GM12878 (cell line): Measurements from ENCODE around the gene CD248.

Experiments used
- CBX5 ChIP-seq: sonication (generic); IDR thresholded peaks from 2 replicates; pipeline ENCODE4 v1.6.1; 2016; ENCODE audit warnings: low read depth, moderate library complexity, mild to moderate bottlenecking, inconsistent platforms
- CTCF ChIP-seq, 3 experiments: IDR thresholded peaks in 2 of 3; conservative IDR thresholded peaks in 1 of 3; 2 replicates each; pipeline ENCODE4 v1.5.1; 2011; ENCODE audit warnings: low read depth in 3 of 3, low read length in 3 of 3, mild to moderate bottlenecking in 3 of 3, control low read depth in 2 of 3, moderate library complexity in 2 of 3, inconsistent platforms in 1 of 3, mixed read lengths in 1 of 3; ENCODE audit not compliant: control insufficient read depth in 2 of 3, insufficient read depth in 1 of 3; ENCODE audit errors: extremely low read depth in 1 of 3
- HDGF ChIP-seq: fragments of 450-650 bp; IDR thresholded peaks from 2 replicates; pipeline ENCODE4 v1.6.1; 2016; ENCODE audit warnings: antibody characterized with exemption
- MAX ChIP-seq: IDR thresholded peaks from 2 replicates; pipeline ENCODE4 v1.6.1; 2012; ENCODE audit warnings: low read depth, low read length, improper control_type of control experiment
- ZZZ3 ChIP-seq: IDR thresholded peaks from 2 replicates; pipeline ENCODE4 v1.6.1; 2011; ENCODE audit warnings: low read depth; ENCODE audit not compliant: control insufficient read depth, insufficient read length

DNA sequence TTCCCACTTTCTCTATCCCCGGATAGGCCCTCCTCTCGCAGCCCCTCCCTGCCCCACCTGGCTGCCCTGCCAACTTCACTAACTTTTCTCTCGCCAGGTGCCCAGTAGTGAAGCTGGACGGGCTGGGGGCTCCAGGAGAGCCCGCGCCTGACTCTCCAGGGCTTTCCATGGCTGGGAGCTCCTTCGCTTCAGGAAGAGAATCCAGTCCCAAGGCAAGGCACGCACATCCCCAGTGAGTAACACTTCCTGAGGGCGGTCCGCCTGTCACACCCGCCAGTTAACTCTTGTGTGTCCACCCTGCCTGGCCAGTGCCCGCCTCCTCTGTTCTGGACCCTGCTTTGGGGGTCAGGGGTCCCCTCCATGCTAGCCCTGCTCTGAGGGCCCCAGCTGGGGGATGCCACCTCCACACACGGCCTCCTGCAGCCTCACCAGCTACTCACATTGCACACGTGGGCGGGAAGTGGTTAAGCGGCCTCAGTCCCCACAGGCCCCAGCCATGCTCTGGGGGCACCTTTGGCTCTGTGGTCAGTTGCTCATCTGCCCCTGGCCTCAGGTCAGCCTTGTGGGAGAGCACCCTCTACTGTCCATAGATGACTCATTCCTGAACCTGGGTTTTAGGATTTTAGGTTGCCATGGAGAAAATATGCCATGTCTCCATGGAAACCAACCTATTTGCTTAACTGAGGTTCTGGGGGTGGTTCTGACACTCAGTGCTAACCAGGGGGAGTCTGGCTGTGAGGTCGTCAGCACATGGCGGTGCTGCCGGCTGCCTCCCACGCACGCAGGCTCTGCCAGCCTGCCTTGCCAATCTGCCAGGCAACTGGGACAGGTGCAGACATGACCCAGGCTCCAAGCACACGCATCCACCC lies 19.6 kb upstream of the CD248 start, which contains the start of gene RIN1:
- TF ChIP-seq CBX5 (no peak), HDGF (no peak), CTCF (IDR thresholded peaks at IDR 0.05 in 2 of 3, conservative IDR thresholded peaks at IDR 0.05 in 1 of 3; ENCODE audit: control insufficient read depth in 2 of 3, extremely low read depth in 1 of 3, insufficient read depth in 1 of 3, low read depth in 3 of 3, low read length in 3 of 3) (peak; percentile 23 to 57 (median 30); a peak in 4 of 6 replicates), ZZZ3 (no peak), MAX (peak; percentile 49; the same call in 1 of the 2 replicates)
